CD4-positive, alpha-beta T cell (primary cell): Measurements from ENCODE around the gene RUNX1. TPM values are rescaled to one million over a fixed set of nuclear protein-coding genes. Genes with fewer than 3 reads are reported as not detected.

Experiments
- ATAC-seq: fragments of 200-7000 bp; cut with Tn5 transposase; one replicate; pipeline ENCODE4 v1.10.0; 2022; ENCODE audit warnings: mild to moderate bottlenecking; ENCODE audit not compliant: poor library complexity
- CTCF ChIA-PET: fragments of 350-600 bp; sonication (Branson Sonifier 250); formaldehyde crosslinking; loops from one replicate; lab custom pipeline; 2021; ENCODE audit warnings: antibody characterized with exemption, inconsistent platforms; lab: Charles Lee
- POLR2A ChIA-PET: fragments of 350-600 bp; sonication (Branson Sonifier 250); formaldehyde crosslinking; loops from one replicate; lab custom pipeline; 2021; ENCODE audit warnings: antibody characterized with exemption, inconsistent platforms; lab: Charles Lee
- DNase-seq, 14 experiments: peaks; one replicate each; pipeline ENCODE4 v3.0.0-alpha.2; 2013 to 2020; ENCODE audit warnings: mixed read lengths in 2 of 14
- H3K27ac ChIP-seq, 2 donors: one replicate each; pipeline versions ENCODE4 v1.5.1 to v1.7.0; 2013; ENCODE audit warnings: low read length in 2 of 2, low read depth in 1 of 2, mild to moderate bottlenecking in 1 of 2
- H3K27me3 ChIP-seq, 2 experiments: 1 replicate in 1 of 2; 2 replicates in 1 of 2; pipeline versions ENCODE4 v1.6.1 to v1.7.0; 2013; ENCODE audit warnings: low read length in 2 of 2, control low read depth in 1 of 2, mild to moderate bottlenecking in 1 of 2, moderate library complexity in 1 of 2; ENCODE audit not compliant: insufficient read depth in 2 of 2, control insufficient read depth in 1 of 2
- H3K36me3 ChIP-seq: one replicate; pipeline ENCODE4 v1.6.1; 2013; ENCODE audit warnings: low read length, control low read depth; ENCODE audit not compliant: insufficient read depth
- H3K4me1 ChIP-seq: one replicate; pipeline ENCODE4 v1.6.1; 2013; ENCODE audit warnings: low read length, control low read depth; ENCODE audit not compliant: insufficient read depth
- H3K4me3 ChIP-seq: one replicate; pipeline ENCODE4 v1.5.1; 2013; ENCODE audit warnings: mild to moderate bottlenecking, low read length, moderate library complexity
- H3K9me3 ChIP-seq, 2 experiments: 1 replicate in 1 of 2; 2 replicates in 1 of 2; pipeline versions ENCODE4 v1.6.1 to v1.7.0; 2013; ENCODE audit warnings: low read length in 2 of 2, mild to moderate bottlenecking in 2 of 2, control low read depth in 1 of 2, moderate library complexity in 1 of 2; ENCODE audit not compliant: control insufficient read depth in 1 of 2, insufficient read depth in 1 of 2
- H3K27ac Mint-ChIP-seq: one replicate; pipeline ENCODE4 v1.8.0; 2020; ENCODE audit warnings: mixed read lengths
- H3K27me3 Mint-ChIP-seq: one replicate; pipeline ENCODE4 v1.8.0; 2021; ENCODE audit warnings: mixed read lengths
- H3K36me3 Mint-ChIP-seq: one replicate; pipeline ENCODE4 v1.8.0; 2021; ENCODE audit warnings: low read depth, mixed read lengths
- H3K4me1 Mint-ChIP-seq: one replicate; pipeline ENCODE4 v1.8.0; 2021; ENCODE audit warnings: low read depth, mixed read lengths
- H3K4me3 Mint-ChIP-seq: one replicate; pipeline ENCODE4 v1.8.0; 2020; ENCODE audit warnings: mild to moderate bottlenecking, mixed read lengths
- H3K9me3 Mint-ChIP-seq: one replicate; pipeline ENCODE4 v1.8.0; 2020; ENCODE audit warnings: mixed read lengths
- CTCF ChIP-seq: fragments of 200-600 bp; IDR thresholded peaks from one replicate; pipeline ENCODE4 v1.8.0; 2022; ENCODE audit warnings: antibody characterized with exemption, mild to moderate bottlenecking
- intact Hi-C, 2 experiments: fragments of 100-400 bp; cut with DNase I in 1 of 2; cut with micrococcal nuclease in 1 of 2; formaldehyde crosslinking; loops; one replicate each; pipeline versions ENCODE4 v1.15.1 to v1.9.0; 2023 to 2025; cut with DNase I, micrococcal nuclease
- total RNA-seq, 174 experiments: library from RNA in 2 of 174; stranded (reverse) in 2 of 174; gene quantifications; one replicate each; pipeline ENCODE4 v1.2.3 and lab custom pipeline; 2021 to 2026

RUNX1 gene
- total RNA-seq, 2 experiments from 2014 or later, result 71.7 to 74.3 TPM

- no peak for TF ChIP-seq CTCF
- Histone ChIP-seq H3K36me3 (peaks cover 29% of the 10 kb centered on the region), H3K9me3 (no peaks in the 10 kb centered on the region), H3K27ac (no peak overlapping the region), H3K4me3 (peak overlapping the region; percentile 0), H3K27me3 (no peaks in the 10 kb centered on the region), H3K4me1 (peaks cover 29% of the 10 kb centered on the region)
- no peak for ATAC-seq
- H3K4me1 Mint-ChIP-seq, result peaks cover 69% of the 10 kb centered on the region
- intact Hi-C loops, result loop anchor here in 1 of 2 experiments (10.0 kb wide), 2 partner anchors 351 to 731 kb away; no protein-coding TSS in a partner anchor
- peak overlapping the region; percentile 5 for H3K4me3 Mint-ChIP-seq
- peak overlapping the region; percentile 96 for H3K27ac Mint-ChIP-seq
- POLR2A ChIA-PET, result interaction anchor here (0.7 to 7.9 kb wide), 2 partner anchors 9 to 164 kb away, joined by 3 to 115 read pairs; partner anchors contain the start of gene RUNX1
- no peak for DNase-seq
- CTCF ChIA-PET, result interaction anchor here (1.5 kb wide), 1 partner anchor 83 kb away, joined by 4 read pairs; no protein-coding TSS in a partner anchor
- no peaks in the 10 kb centered on the region for H3K27me3 Mint-ChIP-seq
- no peaks in the 10 kb centered on the region for H3K9me3 Mint-ChIP-seq
- peaks cover 66% of the 10 kb centered on the region for H3K36me3 Mint-ChIP-seq
Observed at GRCh38 chr21:34883491-34884271, 165.4 kb downstream of the RUNX1 start.

- Mint-ChIP-seq H3K36me3 (peaks cover 68% of the 10 kb centered on the region), H3K4me1 (peaks cover 72% of the 10 kb centered on the region), H3K4me3 (no peak overlapping the region), H3K9me3 (no peaks in the 10 kb centered on the region), H3K27ac (peak overlapping the region; percentile 96), H3K27me3 (no peaks in the 10 kb centered on the region)
- Histone ChIP-seq H3K27me3 (no peaks in the 10 kb centered on the region), H3K27ac (no peak overlapping the region), H3K4me3 (no peak overlapping the region), H3K4me1 (peaks cover 22% of the 10 kb centered on the region), H3K36me3 (peaks cover 34% of the 10 kb centered on the region), H3K9me3 (no peaks in the 10 kb centered on the region)
- ChIA-PET POLR2A (interaction anchor here (0.6 to 0.7 kb wide), 2 partner anchors 13 to 531 kb away, joined by 4 read pairs; no protein-coding TSS in a partner anchor), CTCF (interaction anchor here (0.6 to 1.0 kb wide), 2 partner anchors 15 to 148 kb away, joined by 3 read pairs; no protein-coding TSS in a partner anchor)
- no peak for TF ChIP-seq CTCF
- intact Hi-C loops, result loop anchor here in 1 of 2 experiments (10.0 kb wide), 2 partner anchors 352 to 732 kb away; no protein-coding TSS in a partner anchor
- DNase-seq, result peak in 2 of 14 experiments; percentile 38 to 39
- no peak for ATAC-seq
Observed at GRCh38 chr21:34882719-34883131, 166.4 kb downstream of the RUNX1 start.

- H3K27ac Mint-ChIP-seq, result peak overlapping the region; percentile 96
- no peaks in the 10 kb centered on the region for H3K27me3 Mint-ChIP-seq
- H3K27ac ChIP-seq, result no peak overlapping the region
- H3K9me3 Mint-ChIP-seq, result no peaks in the 10 kb centered on the region
- TF ChIP-seq CTCF, result no peak
- intact Hi-C loops, result loop anchor here in 1 of 2 experiments (10.0 kb wide), 2 partner anchors 353 to 733 kb away; no protein-coding TSS in a partner anchor
- no peaks in the 10 kb centered on the region for H3K9me3 ChIP-seq
- H3K4me1 Mint-ChIP-seq, result peaks cover 64% of the 10 kb centered on the region
- ChIA-PET CTCF (interaction anchor here (1.0 kb wide), 1 partner anchor 15 kb away, joined by 3 read pairs; no protein-coding TSS in a partner anchor), POLR2A (interaction anchor here (0.6 kb wide), 1 partner anchor 532 kb away, joined by 4 read pairs; no protein-coding TSS in a partner anchor)
- no peak overlapping the region for H3K4me3 Mint-ChIP-seq
- ATAC-seq, result no peak
- peaks cover 17% of the 10 kb centered on the region for H3K4me1 ChIP-seq
- H3K36me3 Mint-ChIP-seq, result peaks cover 73% of the 10 kb centered on the region
- peaks cover 41% of the 10 kb centered on the region for H3K36me3 ChIP-seq
- DNase-seq, result peak in 1 of 14 experiments; percentile 16
- H3K27me3 ChIP-seq, result no peaks in the 10 kb centered on the region
- no peak overlapping the region for H3K4me3 ChIP-seq
Observed at GRCh38 chr21:34881839-34882371, 167.2 kb downstream of the RUNX1 start.
